Body of pancreas (tissue), 4 donors: ENCODE results near the gene TDRD7. TPM values are rescaled to one million over a fixed set of nuclear protein-coding genes. Genes with fewer than 3 reads are reported as not detected.

Experiments
- ATAC-seq: fragments of 150-250 bp; one replicate; pipeline ENCODE4 v1.9.1; 2016
- DNase-seq, 4 donors: peaks; one replicate each; pipeline ENCODE4 v3.0.0-alpha.2; 2019
- H3K27ac ChIP-seq, 4 donors: fragments of 200-600 bp; sonication (generic); 1 replicate in 3 of 4; 2 replicates in 1 of 4; pipeline versions ENCODE4 v1.5.1 to v1.6.1; 2016 to 2019; ENCODE audit warnings: mild to moderate bottlenecking in 1 of 4, mixed read lengths in 1 of 4, moderate library complexity in 1 of 4
- H3K27me3 ChIP-seq, 2 donors: fragments of 200-600 bp; sonication (generic); one replicate each; pipeline ENCODE4 v1.6.0; 2016; ENCODE audit warnings: mild to moderate bottlenecking in 1 of 2
- H3K36me3 ChIP-seq, 2 donors: fragments of 200-600 bp; sonication (generic); replicated peaks in 1 of 2; 2 replicates each; pipeline ENCODE4 v1.5.1; 2016; ENCODE audit warnings: low read depth in 2 of 2; ENCODE audit not compliant: insufficient read depth in 1 of 2
- H3K4me1 ChIP-seq: fragments of 200-600 bp; sonication (generic); one replicate; pipeline ENCODE4 v1.6.0; 2016
- H3K4me3 ChIP-seq, 2 donors: fragments of 200-600 bp; sonication (generic); 1 replicate in 1 of 2; 2 replicates in 1 of 2; pipeline ENCODE4 v1.5.1; 2016 to 2019
- H3K9me3 ChIP-seq, 3 donors: fragments of 200-600 bp; sonication (generic); 1 replicate in 2 of 3; 2 replicates in 1 of 3; pipeline ENCODE4 v1.5.1; 2016
- POLR2A ChIP-seq, 3 donors: fragments of 450-650 bp; IDR thresholded peaks; one replicate each; pipeline ENCODE4 v1.6.1; 2016; ENCODE audit warnings: antibody characterized with exemption in 3 of 3, mild to moderate bottlenecking in 2 of 3
- WGBS, 2 donors: methylation state at CpG; one replicate each; pipeline ENCODE4 v1.1.5; 2017; 5-methylcytosine and 5-hydroxymethylcytosine counted together
- intact Hi-C: fragments of 100-400 bp; cut with DNase I; formaldehyde crosslinking; loops from one replicate; pipeline ENCODE4 v1.15.1; 2023
- total RNA-seq, 2 donors: library from RNA; depleted of rRNA; stranded (reverse); fragments of >200 nt; gene quantifications; one replicate each; pipeline ENCODE4 v1.1.0, GENCODE V29; 2016
- TF ChIP-seq, protein P1 (sequence below), 7 experiments: fragments of 450-650 bp in 4 of 7; fragments of 200-600 bp in 3 of 7; sonication (generic) in 3 of 7; IDR thresholded peaks; one replicate each; pipeline ENCODE4 v1.5.1; 2016 to 2019; ENCODE audit warnings: antibody characterized with exemption in 7 of 7

The TDRD7 gene
- total RNA-seq, 2 donors from 2014 or later = 2.3 to 7.5 TPM

DNA sequence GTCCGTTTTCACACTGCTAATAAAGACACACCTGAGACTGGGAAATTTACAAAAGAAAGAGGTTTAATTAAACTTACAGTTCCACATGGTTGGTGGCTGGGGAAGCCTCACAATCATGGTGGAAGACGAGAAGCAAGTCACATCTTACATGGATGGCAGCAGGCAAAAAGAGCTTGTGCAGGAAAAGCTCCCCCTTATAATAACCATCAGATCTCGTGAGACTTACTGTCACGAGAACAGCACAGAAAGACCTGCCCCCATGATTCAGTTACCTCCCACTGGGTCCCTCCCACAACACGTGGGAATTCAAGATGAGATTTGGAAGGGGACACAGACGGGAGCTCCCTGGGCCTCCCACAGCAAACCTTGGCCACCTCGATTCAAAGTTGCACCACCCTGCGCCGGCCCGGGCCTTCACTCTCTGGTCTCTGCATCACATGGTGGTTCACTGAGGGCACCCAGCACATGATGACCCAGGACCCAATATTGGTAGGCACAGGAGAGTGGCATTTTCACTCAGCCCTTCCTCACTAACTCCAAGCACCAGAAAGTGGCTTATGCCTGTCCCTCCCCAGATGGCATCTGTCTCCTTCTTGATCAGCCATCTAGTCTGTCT lies 21.0 kb upstream of the TDRD7 start:
- TF ChIP-seq, protein P1, sequence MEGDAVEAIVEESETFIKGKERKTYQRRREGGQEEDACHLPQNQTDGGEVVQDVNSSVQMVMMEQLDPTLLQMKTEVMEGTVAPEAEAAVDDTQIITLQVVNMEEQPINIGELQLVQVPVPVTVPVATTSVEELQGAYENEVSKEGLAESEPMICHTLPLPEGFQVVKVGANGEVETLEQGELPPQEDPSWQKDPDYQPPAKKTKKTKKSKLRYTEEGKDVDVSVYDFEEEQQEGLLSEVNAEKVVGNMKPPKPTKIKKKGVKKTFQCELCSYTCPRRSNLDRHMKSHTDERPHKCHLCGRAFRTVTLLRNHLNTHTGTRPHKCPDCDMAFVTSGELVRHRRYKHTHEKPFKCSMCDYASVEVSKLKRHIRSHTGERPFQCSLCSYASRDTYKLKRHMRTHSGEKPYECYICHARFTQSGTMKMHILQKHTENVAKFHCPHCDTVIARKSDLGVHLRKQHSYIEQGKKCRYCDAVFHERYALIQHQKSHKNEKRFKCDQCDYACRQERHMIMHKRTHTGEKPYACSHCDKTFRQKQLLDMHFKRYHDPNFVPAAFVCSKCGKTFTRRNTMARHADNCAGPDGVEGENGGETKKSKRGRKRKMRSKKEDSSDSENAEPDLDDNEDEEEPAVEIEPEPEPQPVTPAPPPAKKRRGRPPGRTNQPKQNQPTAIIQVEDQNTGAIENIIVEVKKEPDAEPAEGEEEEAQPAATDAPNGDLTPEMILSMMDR (IDR thresholded peaks at IDR 0.05) = no peak
- TF ChIP-seq POLR2A (IDR thresholded peaks at IDR 0.05) = no peak
- Histone ChIP-seq H3K27me3 (no peaks in the 10 kb centered on the region), H3K27ac (no peak overlapping the region), H3K4me1 (peaks cover 10% of the 10 kb centered on the region), H3K4me3 (no peak overlapping the region), H3K36me3 (no peaks in the 10 kb centered on the region), H3K9me3 (no peaks in the 10 kb centered on the region)
- ATAC-seq (no peak), DNase-seq (no peak)
- 85 to 89% methylated on average over 10 of the region's 10 CpGs for WGBS, 2 donors
- intact Hi-C loops = loop anchor here (10.0 kb wide), 1 partner anchor 536 kb away; the partner anchor contains the start of gene ZNF782

GRCh38 chr9:97394881-97395280 lies 17.0 kb upstream of the TDRD7 start:
- 74 to 89% methylated on average over 3 of the region's 3 CpGs for WGBS, 2 donors
- H3K9me3 ChIP-seq = no peaks in the 10 kb centered on the region
- peaks cover 6% of the 10 kb centered on the region for H3K4me1 ChIP-seq
- TF ChIP-seq, protein P1 (IDR thresholded peaks at IDR 0.05) = no peak
- no peak for TF ChIP-seq POLR2A (IDR thresholded peaks at IDR 0.05)
- DNase-seq = no peak
- H3K27ac ChIP-seq = no peak overlapping the region
- H3K27me3 ChIP-seq = no peaks in the 10 kb centered on the region
- no peak overlapping the region for H3K4me3 ChIP-seq
- ATAC-seq = no peak
- intact Hi-C loops = loop anchor here (10.0 kb wide), 1 partner anchor 540 kb away; the partner anchor contains the start of gene ZNF782
- no peaks in the 10 kb centered on the region for H3K36me3 ChIP-seq

DNA sequence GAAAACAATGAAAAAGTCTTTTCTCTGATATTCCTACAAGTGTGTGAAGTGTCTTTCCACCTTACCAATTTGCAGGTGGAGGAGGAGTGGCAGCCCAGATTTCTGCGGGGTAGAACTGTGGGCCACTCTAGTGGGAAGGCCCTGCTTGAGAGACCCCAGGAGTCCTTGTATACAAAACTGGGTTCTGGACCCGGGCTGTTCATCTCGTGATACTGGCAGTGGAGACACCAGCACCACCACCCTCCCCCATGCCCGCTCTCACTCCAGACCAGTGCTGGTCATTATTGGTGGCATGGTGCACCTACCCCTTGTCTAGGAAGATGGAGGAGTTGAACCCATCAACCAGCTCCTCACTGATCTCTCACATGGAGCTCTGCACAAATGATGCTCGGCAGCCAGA lies 16.2 kb upstream of the TDRD7 start:
- Histone ChIP-seq H3K27ac (no peak overlapping the region), H3K4me3 (no peak overlapping the region), H3K9me3 (no peaks in the 10 kb centered on the region), H3K36me3 (no peaks in the 10 kb centered on the region), H3K4me1 (peaks cover 6% of the 10 kb centered on the region), H3K27me3 (no peaks in the 10 kb centered on the region)
- intact Hi-C loops = loop anchor here (10.0 kb wide), 1 partner anchor 541 kb away; the partner anchor contains the start of gene ZNF782
- WGBS, 2 donors = 83 to 85% methylated on average over 5 of the region's 5 CpGs
- DNase-seq (no peak), ATAC-seq (no peak)
- no peak for TF ChIP-seq POLR2A (IDR thresholded peaks at IDR 0.05)
- TF ChIP-seq, protein P1 (IDR thresholded peaks at IDR 0.05) = no peak

DNA sequence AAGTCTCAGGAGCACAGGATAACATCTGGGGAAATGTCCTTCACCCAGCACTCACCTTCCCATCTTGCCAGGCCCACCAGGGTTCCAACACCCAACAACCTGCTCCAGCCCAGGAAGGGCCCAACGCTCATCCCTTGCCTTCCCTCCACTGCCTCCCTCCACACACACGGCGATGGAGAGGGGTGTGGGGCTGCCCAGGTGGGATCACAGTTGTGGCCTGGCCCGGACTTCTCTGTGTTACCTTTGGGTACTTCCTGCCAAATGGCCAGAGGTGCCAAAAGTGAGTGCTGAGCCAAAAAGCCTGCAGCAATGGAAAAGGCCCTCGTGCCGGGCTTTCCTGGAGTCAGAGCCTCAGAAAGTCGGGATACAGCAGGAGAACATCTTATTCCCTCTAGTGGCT lies 15.6 kb upstream of the TDRD7 start:
- 73 to 78% methylated on average over 7 of the region's 7 CpGs for WGBS, 2 donors
- intact Hi-C loops = loop anchor here (10.0 kb wide), 1 partner anchor 541 kb away; the partner anchor contains the start of gene ZNF782
- ATAC-seq = no peak

More for the DNA sequence above, 15.6 kb upstream of the TDRD7 start:
- Histone ChIP-seq H3K36me3 (no peaks in the 10 kb centered on the region), H3K27me3 (no peaks in the 10 kb centered on the region), H3K27ac (no peak overlapping the region), H3K4me3 (no peak overlapping the region), H3K9me3 (no peaks in the 10 kb centered on the region), H3K4me1 (peaks cover 6% of the 10 kb centered on the region)
- TF ChIP-seq, protein P1 (IDR thresholded peaks at IDR 0.05) = no peak
- TF ChIP-seq POLR2A (IDR thresholded peaks at IDR 0.05) = no peak
- DNase-seq = no peak
